Erythroblast (primary cell): ENCODE results near the gene TMEM214.
"Not testable (repeated sequence)": the region's sequence is repeated elsewhere in the genome, so short reads cannot be mapped to it uniquely, and the experiment has no call there.

Experiments
- GATA1 ChIP-seq: IDR thresholded peaks from 2 replicates; pipeline ENCODE4 v1.6.1; 2011; ENCODE audit warnings: low read depth, mild to moderate bottlenecking, control low read depth, low read length, moderate library complexity
- POLR2A ChIP-seq: IDR thresholded peaks from 2 replicates; pipeline ENCODE4 v1.6.1; 2011; ENCODE audit warnings: mild to moderate bottlenecking, low read length

- TF ChIP-seq POLR2A, GATA1: not testable (repeated sequence)
Observed at GRCh38 chr2:27075566-27075871, 42.8 kb downstream of the TMEM214 start.
